ENCODE results near the gene TTC39A. TPM values are rescaled to one million over a fixed set of nuclear protein-coding genes. Genes with fewer than 3 reads are reported as not detected.
"Not testable (repeated sequence)": the region's sequence is repeated elsewhere in the genome, so short reads cannot be mapped to it uniquely, and the experiment has no call there.

TTC39A gene
- total RNA-seq, 1 donor from 2014 or later = 0.95 TPM

- Mint-ChIP-seq H3K36me3 (ENCODE audit: low read depth, unreplicated experiment) (peaks cover 1% of the 10 kb centered on the region), H3K4me3 (ENCODE audit: unreplicated experiment) (no peak overlapping the region), H3K27ac (ENCODE audit: unreplicated experiment) (no peak overlapping the region), H3K9me3 (ENCODE audit: unreplicated experiment) (no peaks in the 10 kb centered on the region), H3K4me1 (ENCODE audit: unreplicated experiment) (peaks cover 1% of the 10 kb centered on the region), H3K27me3 (ENCODE audit: unreplicated experiment) (peaks cover 5% of the 10 kb centered on the region)
- no peak for DNase-seq (ENCODE audit: low spot score)
- no peak for TF ChIP-seq CTCF (IDR thresholded peaks at IDR 0.05; ENCODE audit: unreplicated experiment)
Measured at GRCh38 chr1:51325878-51326755, 4.2 kb downstream of the TTC39A start.

- Mint-ChIP-seq H3K36me3 (ENCODE audit: low read depth, unreplicated experiment) (no peaks in the 10 kb centered on the region), H3K4me3 (ENCODE audit: unreplicated experiment) (no peak overlapping the region), H3K4me1 (ENCODE audit: unreplicated experiment) (no peaks in the 10 kb centered on the region), H3K27ac (ENCODE audit: unreplicated experiment) (no peak overlapping the region), H3K9me3 (ENCODE audit: unreplicated experiment) (no peaks in the 10 kb centered on the region), H3K27me3 (ENCODE audit: unreplicated experiment) (peaks cover 4% of the 10 kb centered on the region)
- no peak for DNase-seq (ENCODE audit: low spot score)
- TF ChIP-seq CTCF (IDR thresholded peaks at IDR 0.05; ENCODE audit: unreplicated experiment) = no peak
Measured at GRCh38 chr1:51325391-51325790, 5.0 kb downstream of the TTC39A start.

- not testable (repeated sequence) for H3K4me1 Mint-ChIP-seq (ENCODE audit: unreplicated experiment); H3K4me3 Mint-ChIP-seq (ENCODE audit: unreplicated experiment); H3K27me3 Mint-ChIP-seq (ENCODE audit: unreplicated experiment); DNase-seq (ENCODE audit: low spot score); H3K27ac Mint-ChIP-seq (ENCODE audit: unreplicated experiment); H3K9me3 Mint-ChIP-seq (ENCODE audit: unreplicated experiment); H3K36me3 Mint-ChIP-seq (ENCODE audit: low read depth, unreplicated experiment)
Measured at GRCh38 chr1:51325011-51325385, 5.4 kb downstream of the TTC39A start.

- Mint-ChIP-seq H3K4me1 (ENCODE audit: unreplicated experiment) (no peaks in the 10 kb centered on the region), H3K4me3 (ENCODE audit: unreplicated experiment) (no peak overlapping the region), H3K9me3 (ENCODE audit: unreplicated experiment) (no peaks in the 10 kb centered on the region), H3K27me3 (ENCODE audit: unreplicated experiment) (peaks cover 4% of the 10 kb centered on the region), H3K36me3 (ENCODE audit: low read depth, unreplicated experiment) (no peaks in the 10 kb centered on the region), H3K27ac (ENCODE audit: unreplicated experiment) (no peak overlapping the region)
- no peak for DNase-seq (ENCODE audit: low spot score)
- no peak for TF ChIP-seq CTCF (IDR thresholded peaks at IDR 0.05; ENCODE audit: unreplicated experiment)
Measured at GRCh38 chr1:51324251-51325010, 5.9 kb downstream of the TTC39A start.

- Mint-ChIP-seq H3K27me3 (ENCODE audit: unreplicated experiment) (peaks cover 3% of the 10 kb centered on the region), H3K4me1 (ENCODE audit: unreplicated experiment) (peaks cover 4% of the 10 kb centered on the region), H3K4me3 (ENCODE audit: unreplicated experiment) (no peak overlapping the region), H3K9me3 (ENCODE audit: unreplicated experiment) (no peaks in the 10 kb centered on the region), H3K27ac (ENCODE audit: unreplicated experiment) (no peak overlapping the region), H3K36me3 (ENCODE audit: low read depth, unreplicated experiment) (no peaks in the 10 kb centered on the region)
- no peak for DNase-seq (ENCODE audit: low spot score)
- TF ChIP-seq CTCF (IDR thresholded peaks at IDR 0.05; ENCODE audit: unreplicated experiment) = no peak
Measured at GRCh38 chr1:51323778-51324177, 6.6 kb downstream of the TTC39A start.
